HG03521 (cell line): ENCODE data around the gene OR7A17.

Experiments used
- ATAC-seq: cut with Tn5 transposase; IDR thresholded peaks from one replicate; pipeline ENCODE4 v1.9.1; 2021; ENCODE audit warnings: mild to moderate bottlenecking, moderate library complexity; ENCODE audit not compliant: unreplicated experiment

The OR7A17 gene

GRCh38 chr19:14886032-14886431, at the start of gene OR7A17:
OR7A17 (minus strand) TSS chr19:14886132; CDS start chr19:14881355, 4,777 bp downstream.
- no peak for ATAC-seq

- ATAC-seq = no peak
Observed at GRCh38 chr19:14933506-14933905, 47.6 kb upstream of the OR7A17 start.

GRCh38 chr19:14916848-14917247, 30.9 kb upstream of the OR7A17 start:
- ATAC-seq = no peak

- no peak for ATAC-seq
Observed at GRCh38 chr19:14915116-14915515, 29.2 kb upstream of the OR7A17 start.

- no peak for ATAC-seq
Observed at GRCh38 chr19:14906711-14907110, 20.8 kb upstream of the OR7A17 start.

GRCh38 chr19:14901675-14902260, 15.8 kb upstream of the OR7A17 start:
- ATAC-seq = no peak

- ATAC-seq = no peak
Observed at GRCh38 chr19:14890643-14891379, 4.9 kb upstream of the OR7A17 start.

GRCh38 chr19:14889994-14890642, 4.2 kb upstream of the OR7A17 start:
- no peak for ATAC-seq

GRCh38 chr19:14871619-14872230, 14.2 kb downstream of the OR7A17 start:
- ATAC-seq = no peak

- no peak for ATAC-seq
Observed at GRCh38 chr19:14868497-14868896, 17.4 kb downstream of the OR7A17 start.

GRCh38 chr19:14848822-14849221, 37.1 kb downstream of the OR7A17 start, which contains the start of gene OR7A10:
OR7A10 (minus strand) TSS chr19:14848922; CDS start chr19:14841877, 7,045 bp downstream.
- no peak for ATAC-seq

- no peak for ATAC-seq
Observed at GRCh38 chr19:14843578-14843977, 42.4 kb downstream of the OR7A17 start.

GRCh38 chr19:14843169-14843568, 42.8 kb downstream of the OR7A17 start:
- ATAC-seq = no peak

GRCh38 chr19:14840206-14840605, 45.7 kb downstream of the OR7A17 start:
- no peak for ATAC-seq

GRCh38 chr19:14837391-14837790, 48.5 kb downstream of the OR7A17 start:
- no peak for ATAC-seq

GRCh38 chr19:14835011-14835410, 50.9 kb downstream of the OR7A17 start, which contains the start of the genes OR7A5 and OR7C1:
OR7A5 (minus strand) TSS chr19:14835185; CDS start chr19:14828241, 6,944 bp downstream.
OR7C1 (minus strand) TSS chr19:14835185; CDS start chr19:14800136, 35,049 bp downstream.
- ATAC-seq = no peak

- no peak for ATAC-seq
Observed at GRCh38 chr19:14830702-14831101, 55.2 kb downstream of the OR7A17 start.
